ENCODE measurements around the gene NOP14.
"Not testable (repeated sequence)": the region's sequence is repeated elsewhere in the genome, so short reads cannot be mapped to it uniquely, and the experiment has no call there.

- TF ChIP-seq, protein P1, sequence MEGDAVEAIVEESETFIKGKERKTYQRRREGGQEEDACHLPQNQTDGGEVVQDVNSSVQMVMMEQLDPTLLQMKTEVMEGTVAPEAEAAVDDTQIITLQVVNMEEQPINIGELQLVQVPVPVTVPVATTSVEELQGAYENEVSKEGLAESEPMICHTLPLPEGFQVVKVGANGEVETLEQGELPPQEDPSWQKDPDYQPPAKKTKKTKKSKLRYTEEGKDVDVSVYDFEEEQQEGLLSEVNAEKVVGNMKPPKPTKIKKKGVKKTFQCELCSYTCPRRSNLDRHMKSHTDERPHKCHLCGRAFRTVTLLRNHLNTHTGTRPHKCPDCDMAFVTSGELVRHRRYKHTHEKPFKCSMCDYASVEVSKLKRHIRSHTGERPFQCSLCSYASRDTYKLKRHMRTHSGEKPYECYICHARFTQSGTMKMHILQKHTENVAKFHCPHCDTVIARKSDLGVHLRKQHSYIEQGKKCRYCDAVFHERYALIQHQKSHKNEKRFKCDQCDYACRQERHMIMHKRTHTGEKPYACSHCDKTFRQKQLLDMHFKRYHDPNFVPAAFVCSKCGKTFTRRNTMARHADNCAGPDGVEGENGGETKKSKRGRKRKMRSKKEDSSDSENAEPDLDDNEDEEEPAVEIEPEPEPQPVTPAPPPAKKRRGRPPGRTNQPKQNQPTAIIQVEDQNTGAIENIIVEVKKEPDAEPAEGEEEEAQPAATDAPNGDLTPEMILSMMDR (IDR thresholded peaks at IDR 0.05; ENCODE audit: insufficient read depth, low read length) = not testable (repeated sequence)
- TF ChIP-seq POLR2AphosphoS5 (IDR thresholded peaks at IDR 0.05; ENCODE audit: low read depth); GABPA (IDR thresholded peaks at IDR 0.05; ENCODE audit: low read depth); SPI1 (IDR thresholded peaks at IDR 0.05; ENCODE audit: borderline replicate concordance, low read depth): not testable (repeated sequence)
- TF ChIP-seq, protein P2, sequence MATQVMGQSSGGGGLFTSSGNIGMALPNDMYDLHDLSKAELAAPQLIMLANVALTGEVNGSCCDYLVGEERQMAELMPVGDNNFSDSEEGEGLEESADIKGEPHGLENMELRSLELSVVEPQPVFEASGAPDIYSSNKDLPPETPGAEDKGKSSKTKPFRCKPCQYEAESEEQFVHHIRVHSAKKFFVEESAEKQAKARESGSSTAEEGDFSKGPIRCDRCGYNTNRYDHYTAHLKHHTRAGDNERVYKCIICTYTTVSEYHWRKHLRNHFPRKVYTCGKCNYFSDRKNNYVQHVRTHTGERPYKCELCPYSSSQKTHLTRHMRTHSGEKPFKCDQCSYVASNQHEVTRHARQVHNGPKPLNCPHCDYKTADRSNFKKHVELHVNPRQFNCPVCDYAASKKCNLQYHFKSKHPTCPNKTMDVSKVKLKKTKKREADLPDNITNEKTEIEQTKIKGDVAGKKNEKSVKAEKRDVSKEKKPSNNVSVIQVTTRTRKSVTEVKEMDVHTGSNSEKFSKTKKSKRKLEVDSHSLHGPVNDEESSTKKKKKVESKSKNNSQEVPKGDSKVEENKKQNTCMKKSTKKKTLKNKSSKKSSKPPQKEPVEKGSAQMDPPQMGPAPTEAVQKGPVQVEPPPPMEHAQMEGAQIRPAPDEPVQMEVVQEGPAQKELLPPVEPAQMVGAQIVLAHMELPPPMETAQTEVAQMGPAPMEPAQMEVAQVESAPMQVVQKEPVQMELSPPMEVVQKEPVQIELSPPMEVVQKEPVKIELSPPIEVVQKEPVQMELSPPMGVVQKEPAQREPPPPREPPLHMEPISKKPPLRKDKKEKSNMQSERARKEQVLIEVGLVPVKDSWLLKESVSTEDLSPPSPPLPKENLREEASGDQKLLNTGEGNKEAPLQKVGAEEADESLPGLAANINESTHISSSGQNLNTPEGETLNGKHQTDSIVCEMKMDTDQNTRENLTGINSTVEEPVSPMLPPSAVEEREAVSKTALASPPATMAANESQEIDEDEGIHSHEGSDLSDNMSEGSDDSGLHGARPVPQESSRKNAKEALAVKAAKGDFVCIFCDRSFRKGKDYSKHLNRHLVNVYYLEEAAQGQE (IDR thresholded peaks at IDR 0.05; ENCODE audit: insufficient replicate concordance, low read depth) = not testable (repeated sequence)
Measured at GRCh38 chr4:2918300-2918699, 44.9 kb downstream of the NOP14 start.
